ENCODE results near the gene IFRD2.

IFRD2 gene

GRCh38 chr3:50325497-50326181 is 33.4 kb upstream of the IFRD2 start:
- in situ Hi-C loops (cut with HindIII; ENCODE audit: low pct_ligation_motif_present, low pct_unique_long_range_greater_than_20kb, low sequenced_read_pairs) = no loop called here

GRCh38 chr3:50325113-50325480 is 32.9 kb upstream of the IFRD2 start:
- no peak for DNase-seq
- in situ Hi-C loops (cut with HindIII; ENCODE audit: low pct_ligation_motif_present, low pct_unique_long_range_greater_than_20kb, low sequenced_read_pairs) = no loop called here

More at GRCh38 chr3:50325497-50326181, 33.4 kb upstream of the IFRD2 start:
- DNase-seq = no peak

GRCh38 chr3:50324351-50325112 is 32.3 kb upstream of the IFRD2 start:
- in situ Hi-C loops (cut with HindIII; ENCODE audit: low pct_ligation_motif_present, low pct_unique_long_range_greater_than_20kb, low sequenced_read_pairs) = no loop called here
- peak; percentile 72 for DNase-seq

- no peak for DNase-seq
These were observed 31.5 kb upstream of the IFRD2 start for GRCh38 chr3:50323614-50324199.

GRCh38 chr3:50323092-50323600 is 30.9 kb upstream of the IFRD2 start:
- DNase-seq = no peak
- in situ Hi-C loops (cut with HindIII; ENCODE audit: low pct_ligation_motif_present, low pct_unique_long_range_greater_than_20kb, low sequenced_read_pairs) = no loop called here

More at GRCh38 chr3:50323614-50324199, 31.5 kb upstream of the IFRD2 start:
- in situ Hi-C loops (cut with HindIII; ENCODE audit: low pct_ligation_motif_present, low pct_unique_long_range_greater_than_20kb, low sequenced_read_pairs) = no loop called here

GRCh38 chr3:50322386-50323091 is 30.3 kb upstream of the IFRD2 start, which contains the start of gene HYAL2:
HYAL2 (minus strand) TSS chr3:50322745; CDS start chr3:50320489, 2,256 bp downstream.
- DNase-seq = no peak
- in situ Hi-C loops (cut with HindIII; ENCODE audit: low pct_ligation_motif_present, low pct_unique_long_range_greater_than_20kb, low sequenced_read_pairs) = no loop called here

- in situ Hi-C loops (cut with HindIII; ENCODE audit: low pct_ligation_motif_present, low pct_unique_long_range_greater_than_20kb, low sequenced_read_pairs) = no loop called here
- no peak for DNase-seq
These were observed 29.8 kb upstream of the IFRD2 start for GRCh38 chr3:50322115-50322385.

- DNase-seq = peak; percentile 87
- in situ Hi-C loops (cut with HindIII; ENCODE audit: low pct_ligation_motif_present, low pct_unique_long_range_greater_than_20kb, low sequenced_read_pairs) = no loop called here
These were observed 29.3 kb upstream of the IFRD2 start for GRCh38 chr3:50321336-50322114.

- DNase-seq = peak; percentile 70
- in situ Hi-C loops (cut with HindIII; ENCODE audit: low pct_ligation_motif_present, low pct_unique_long_range_greater_than_20kb, low sequenced_read_pairs) = no loop called here
These were observed 28.7 kb upstream of the IFRD2 start for GRCh38 chr3:50320853-50321335.

GRCh38 chr3:50319894-50320625 is 27.8 kb upstream of the IFRD2 start:
- DNase-seq = no peak
- in situ Hi-C loops (cut with HindIII; ENCODE audit: low pct_ligation_motif_present, low pct_unique_long_range_greater_than_20kb, low sequenced_read_pairs) = no loop called here

- in situ Hi-C loops (cut with HindIII; ENCODE audit: low pct_ligation_motif_present, low pct_unique_long_range_greater_than_20kb, low sequenced_read_pairs) = no loop called here
- DNase-seq = no peak
These were observed 27.1 kb upstream of the IFRD2 start for GRCh38 chr3:50319181-50319893.

GRCh38 chr3:50318615-50319014 is 26.4 kb upstream of the IFRD2 start:
- in situ Hi-C loops (cut with HindIII; ENCODE audit: low pct_ligation_motif_present, low pct_unique_long_range_greater_than_20kb, low sequenced_read_pairs) = no loop called here

GRCh38 chr3:50318163-50318562 is 25.9 kb upstream of the IFRD2 start:
- DNase-seq = no peak
- in situ Hi-C loops (cut with HindIII; ENCODE audit: low pct_ligation_motif_present, low pct_unique_long_range_greater_than_20kb, low sequenced_read_pairs) = no loop called here

More at GRCh38 chr3:50318615-50319014, 26.4 kb upstream of the IFRD2 start:
- no peak for DNase-seq

- in situ Hi-C loops (cut with HindIII; ENCODE audit: low pct_ligation_motif_present, low pct_unique_long_range_greater_than_20kb, low sequenced_read_pairs) = no loop called here
- no peak for DNase-seq
These were observed 25.1 kb upstream of the IFRD2 start for GRCh38 chr3:50317300-50317699.

- in situ Hi-C loops (cut with HindIII; ENCODE audit: low pct_ligation_motif_present, low pct_unique_long_range_greater_than_20kb, low sequenced_read_pairs) = no loop called here
- peak; percentile 88 for DNase-seq
These were observed 24.5 kb upstream of the IFRD2 start for GRCh38 chr3:50316657-50317242.

GRCh38 chr3:50314816-50315215 is 22.6 kb upstream of the IFRD2 start:
- in situ Hi-C loops (cut with HindIII; ENCODE audit: low pct_ligation_motif_present, low pct_unique_long_range_greater_than_20kb, low sequenced_read_pairs) = no loop called here
- DNase-seq = no peak

GRCh38 chr3:50314342-50314741 is 22.1 kb upstream of the IFRD2 start:
- in situ Hi-C loops (cut with HindIII; ENCODE audit: low pct_ligation_motif_present, low pct_unique_long_range_greater_than_20kb, low sequenced_read_pairs) = no loop called here
- no peak for DNase-seq
